ENCODE measurements around the gene CCDC7.

- TF ChIP-seq CTCF (IDR thresholded peaks at IDR 0.05 in 4 of 5, conservative IDR thresholded peaks at IDR 0.05 in 1 of 5), result no peak
- no peak for TF ChIP-seq POLR2A (IDR thresholded peaks at IDR 0.05)
These were observed 204.3 kb downstream of the CCDC7 start for GRCh38 chr10:32650246-32650655.
